ENCODE results near the gene MYBPC1.

Gene MYBPC1

DNA sequence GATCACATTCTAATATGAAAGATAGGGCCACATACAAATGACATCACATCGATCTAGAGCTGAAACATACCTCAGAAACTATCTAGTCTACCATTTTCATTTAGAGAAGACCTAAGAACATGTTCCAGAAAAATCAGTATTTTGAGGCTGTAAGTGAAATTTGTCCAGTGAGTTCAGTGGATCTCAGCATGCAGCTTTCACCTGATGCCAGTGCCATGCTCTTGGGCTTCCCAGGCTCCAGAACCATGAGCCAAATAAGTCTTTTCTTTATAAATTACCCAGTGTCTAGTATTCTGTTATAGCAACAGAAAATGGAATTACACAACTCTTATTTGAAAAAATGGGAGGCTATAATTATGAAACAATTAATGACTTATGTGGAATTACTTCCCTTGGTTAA, 111.6 kb downstream of the MYBPC1 start:
- CTCF ChIA-PET, result no interaction called here
- no peak for DNase-seq (ENCODE audit: extremely low spot score)
- TF ChIP-seq CTBP1 (IDR thresholded peaks at IDR 0.05; ENCODE audit: borderline replicate concordance), result no peak
- no peak for TF ChIP-seq FOXA1 (IDR thresholded peaks at IDR 0.05)
- no peak for TF ChIP-seq ZNF384 (IDR thresholded peaks at IDR 0.05)
- POLR2A ChIA-PET, result interaction anchor here (1.9 kb wide), 1 partner anchor 9 kb away, joined by 4 read pairs; the partner anchor contains the start of gene CHPT1

DNA sequence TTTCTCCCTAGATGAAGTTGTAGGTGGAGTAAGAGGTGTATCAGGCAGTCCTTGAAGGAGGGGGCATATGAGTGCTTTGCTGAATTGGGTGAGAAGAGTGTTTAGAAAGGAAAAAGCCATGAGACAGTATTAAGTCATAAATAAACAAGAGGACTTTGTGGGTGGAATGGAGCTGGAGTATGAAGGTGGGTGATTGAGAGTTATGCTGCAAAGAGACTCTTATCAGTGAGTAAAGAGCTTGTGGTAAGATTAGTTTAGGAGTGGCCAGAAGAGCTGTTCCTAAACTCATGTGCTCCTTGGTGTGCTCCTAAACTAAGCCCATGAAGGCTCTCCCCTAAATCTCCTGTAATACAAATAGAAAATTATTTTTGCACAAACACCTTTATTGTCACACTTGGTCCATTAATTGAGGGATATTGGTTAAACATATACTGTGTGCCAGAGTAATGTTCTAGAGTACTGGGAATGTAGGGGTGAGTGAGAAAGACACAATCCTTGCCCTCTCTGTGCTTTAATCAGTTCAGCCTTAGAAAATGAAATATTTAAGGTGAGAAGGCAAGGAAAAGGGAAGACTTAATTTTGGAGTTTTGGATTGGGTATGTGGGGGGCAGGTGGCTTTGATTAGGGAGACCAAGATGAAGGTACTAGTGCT, 112.5 kb downstream of the MYBPC1 start:
- ChIA-PET CTCF (no interaction called here), POLR2A (interaction anchor here (1.1 to 1.9 kb wide), 3 partner anchors 8 to 300 kb away, joined by 3 to 5 read pairs (median 4); partner anchors contain the start of genes ARL1 and CHPT1)
- DNase-seq (ENCODE audit: extremely low spot score), result no peak
- TF ChIP-seq CTBP1 (IDR thresholded peaks at IDR 0.05; ENCODE audit: borderline replicate concordance) (no peak), L3MBTL2 (conservative IDR thresholded peaks at IDR 0.05) (no peak), ELF4 (IDR thresholded peaks at IDR 0.05) (no peak), BHLHE40 (IDR thresholded peaks at IDR 0.05; ENCODE audit: borderline replicate concordance) (no peak), HDGF (IDR thresholded peaks at IDR 0.05; ENCODE audit: borderline replicate concordance) (no peak), ARNT (IDR thresholded peaks at IDR 0.05) (no peak), FOXK2 (IDR thresholded peaks at IDR 0.05) (no peak), TARDBP (IDR thresholded peaks at IDR 0.05) (no peak), SP1 (IDR thresholded peaks at IDR 0.05) (no peak), FOXM1 (IDR thresholded peaks at IDR 0.05; ENCODE audit: borderline replicate concordance) (no peak), LEF1 (IDR thresholded peaks at IDR 0.05; ENCODE audit: borderline replicate concordance) (no peak), FOXA1 (IDR thresholded peaks at IDR 0.05) (no peak), SUZ12 (IDR thresholded peaks at IDR 0.05) (no peak), NFRKB (IDR thresholded peaks at IDR 0.05) (no peak), ZNF384 (IDR thresholded peaks at IDR 0.05) (no peak)
- TF ChIP-seq, protein P1, sequence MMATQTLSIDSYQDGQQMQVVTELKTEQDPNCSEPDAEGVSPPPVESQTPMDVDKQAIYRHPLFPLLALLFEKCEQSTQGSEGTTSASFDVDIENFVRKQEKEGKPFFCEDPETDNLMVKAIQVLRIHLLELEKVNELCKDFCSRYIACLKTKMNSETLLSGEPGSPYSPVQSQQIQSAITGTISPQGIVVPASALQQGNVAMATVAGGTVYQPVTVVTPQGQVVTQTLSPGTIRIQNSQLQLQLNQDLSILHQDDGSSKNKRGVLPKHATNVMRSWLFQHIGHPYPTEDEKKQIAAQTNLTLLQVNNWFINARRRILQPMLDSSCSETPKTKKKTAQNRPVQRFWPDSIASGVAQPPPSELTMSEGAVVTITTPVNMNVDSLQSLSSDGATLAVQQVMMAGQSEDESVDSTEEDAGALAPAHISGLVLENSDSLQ (IDR thresholded peaks at IDR 0.05), result no peak

DNA sequence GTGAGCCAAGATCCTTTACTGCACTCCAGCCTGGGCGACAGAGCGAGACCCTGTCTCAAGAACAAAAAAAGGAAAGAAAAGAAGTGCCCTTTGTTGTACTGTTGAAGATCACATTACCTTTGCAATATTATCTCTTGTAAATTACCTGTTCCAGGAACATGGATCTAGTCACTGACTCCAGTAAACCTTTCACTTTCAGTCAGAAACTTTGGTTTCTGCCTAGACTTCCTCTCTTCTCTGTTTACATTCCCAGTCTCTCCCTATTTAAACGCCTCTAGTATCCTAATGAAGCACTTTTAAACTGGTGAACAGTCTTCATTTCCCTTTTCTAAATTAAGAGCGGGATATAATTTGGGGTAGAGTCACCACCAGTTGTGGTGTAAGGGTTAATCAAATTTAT, 115.5 kb downstream of the MYBPC1 start:
- DNase-seq (ENCODE audit: extremely low spot score), result no peak
- ChIA-PET POLR2A (no interaction called here), CTCF (no interaction called here)
- TF ChIP-seq CTBP1 (IDR thresholded peaks at IDR 0.05; ENCODE audit: borderline replicate concordance) (no peak), ELF4 (IDR thresholded peaks at IDR 0.05) (no peak), ARNT (IDR thresholded peaks at IDR 0.05) (no peak), BHLHE40 (IDR thresholded peaks at IDR 0.05; ENCODE audit: borderline replicate concordance) (no peak)
- TF ChIP-seq, protein P1 (IDR thresholded peaks at IDR 0.05), result no peak

DNA sequence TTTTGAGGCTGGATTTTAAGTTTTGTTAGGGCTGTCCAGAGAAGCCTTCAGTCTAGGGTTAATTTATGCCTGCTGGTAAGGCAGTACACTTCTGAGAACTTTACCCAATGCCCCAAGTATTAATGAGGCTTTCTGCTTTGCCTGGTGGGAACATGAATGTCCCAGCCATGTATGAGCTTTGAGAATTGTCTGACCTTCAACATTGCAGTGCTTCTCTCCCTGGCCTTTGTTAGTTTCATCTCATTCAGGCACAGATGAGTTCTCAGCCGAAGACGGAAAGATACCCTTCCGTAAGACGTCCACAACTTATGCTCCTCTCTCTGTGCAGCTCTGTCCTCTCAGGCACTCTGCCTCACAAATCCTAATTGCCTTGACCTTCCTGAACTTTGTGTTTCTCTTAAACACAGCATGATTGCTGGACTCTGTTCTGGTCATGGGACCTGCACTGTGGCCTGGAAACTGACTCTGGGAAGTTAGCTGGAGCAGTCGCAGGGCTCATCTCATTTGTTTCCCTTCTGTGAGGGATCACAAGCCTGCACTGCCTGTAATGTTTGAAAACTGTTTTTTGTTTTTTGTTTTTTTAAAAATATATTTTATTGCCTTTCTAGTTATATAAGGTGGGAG, 118.4 kb downstream of the MYBPC1 start:
- no peak for TF ChIP-seq NFRKB (IDR thresholded peaks at IDR 0.05)
- no peak for TF ChIP-seq ZNF384 (IDR thresholded peaks at IDR 0.05)
- DNase-seq (ENCODE audit: extremely low spot score), result no peak
- CTCF ChIA-PET, result no interaction called here
- POLR2A ChIA-PET, result no interaction called here

DNA sequence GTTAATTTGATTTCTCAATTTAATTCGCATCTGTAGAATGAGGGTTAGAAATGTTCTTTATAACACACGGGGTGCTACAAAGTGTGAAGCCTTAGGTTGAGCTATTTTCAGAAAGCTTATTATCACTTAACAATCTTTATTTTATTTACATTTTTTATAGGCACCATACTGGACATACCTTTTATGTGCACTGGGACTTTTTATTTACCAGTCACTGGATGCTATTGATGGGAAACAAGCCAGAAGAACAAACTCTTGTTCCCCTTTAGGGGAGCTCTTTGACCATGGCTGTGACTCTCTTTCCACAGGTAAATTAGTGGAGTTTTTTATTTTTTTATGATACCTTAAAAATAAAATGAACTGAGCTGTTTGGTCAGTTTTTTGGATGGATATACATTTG, 119.2 kb downstream of the MYBPC1 start:
- POLR2A ChIA-PET, result interaction anchor here (1.0 kb wide), 1 partner anchor 17 kb away, joined by 3 read pairs; the partner anchor contains the start of gene CHPT1
- TF ChIP-seq FOXM1 (IDR thresholded peaks at IDR 0.05; ENCODE audit: borderline replicate concordance), result no peak
- no peak for TF ChIP-seq TARDBP (IDR thresholded peaks at IDR 0.05)
- TF ChIP-seq BHLHE40 (IDR thresholded peaks at IDR 0.05; ENCODE audit: borderline replicate concordance), result no peak
- TF ChIP-seq HDGF (IDR thresholded peaks at IDR 0.05; ENCODE audit: borderline replicate concordance), result no peak
- no peak for TF ChIP-seq LEF1 (IDR thresholded peaks at IDR 0.05; ENCODE audit: borderline replicate concordance)
- TF ChIP-seq ARNT (IDR thresholded peaks at IDR 0.05), result no peak
- TF ChIP-seq FOXK2 (IDR thresholded peaks at IDR 0.05), result no peak
- no peak for TF ChIP-seq L3MBTL2 (conservative IDR thresholded peaks at IDR 0.05)
- TF ChIP-seq ELF4 (IDR thresholded peaks at IDR 0.05), result no peak
- no peak for TF ChIP-seq CTBP1 (IDR thresholded peaks at IDR 0.05; ENCODE audit: borderline replicate concordance)
- TF ChIP-seq SUZ12 (IDR thresholded peaks at IDR 0.05), result no peak
- TF ChIP-seq FOXA1 (IDR thresholded peaks at IDR 0.05), result no peak
- TF ChIP-seq NFRKB (IDR thresholded peaks at IDR 0.05), result no peak

DNA sequence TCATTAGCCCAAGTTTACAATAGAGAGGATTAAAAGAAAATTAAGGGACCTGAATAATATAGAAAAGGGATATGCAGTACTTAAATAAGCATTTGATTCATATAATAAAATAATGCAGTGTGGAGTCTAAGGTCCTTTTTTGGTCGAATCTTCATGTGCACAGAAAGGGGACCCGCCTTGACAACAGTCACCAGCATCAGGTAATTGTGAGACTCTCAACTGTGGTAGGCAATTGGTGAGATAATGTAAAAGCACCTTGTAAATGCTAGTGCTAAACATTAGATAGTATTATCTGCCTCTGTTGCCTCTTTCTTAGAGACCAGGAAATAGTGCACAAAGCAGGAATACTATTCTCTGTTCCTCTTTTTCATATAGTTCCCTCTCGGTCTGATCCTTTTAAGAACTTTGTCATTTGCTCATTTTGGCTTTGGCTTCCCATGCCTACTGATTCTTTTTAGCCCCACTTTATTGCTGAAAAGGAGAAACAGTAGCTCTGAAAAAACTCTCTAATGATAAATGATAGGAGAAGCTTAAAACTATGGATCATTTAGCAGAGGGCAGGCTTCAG, 120.2 kb downstream of the MYBPC1 start:
- DNase-seq (ENCODE audit: extremely low spot score), result no peak
- POLR2A ChIA-PET, result interaction anchor here (0.7 to 1.0 kb wide), 2 partner anchors 9 to 18 kb away, joined by 3 read pairs; partner anchors contain the start of gene CHPT1
- CTCF ChIA-PET, result no interaction called here
- TF ChIP-seq SP1 (IDR thresholded peaks at IDR 0.05) (no peak), L3MBTL2 (conservative IDR thresholded peaks at IDR 0.05) (no peak), ZNF384 (IDR thresholded peaks at IDR 0.05) (no peak)

More for the DNA sequence above, 119.2 kb downstream of the MYBPC1 start:
- CTCF ChIA-PET, result no interaction called here
- DNase-seq (ENCODE audit: extremely low spot score), result no peak

DNA sequence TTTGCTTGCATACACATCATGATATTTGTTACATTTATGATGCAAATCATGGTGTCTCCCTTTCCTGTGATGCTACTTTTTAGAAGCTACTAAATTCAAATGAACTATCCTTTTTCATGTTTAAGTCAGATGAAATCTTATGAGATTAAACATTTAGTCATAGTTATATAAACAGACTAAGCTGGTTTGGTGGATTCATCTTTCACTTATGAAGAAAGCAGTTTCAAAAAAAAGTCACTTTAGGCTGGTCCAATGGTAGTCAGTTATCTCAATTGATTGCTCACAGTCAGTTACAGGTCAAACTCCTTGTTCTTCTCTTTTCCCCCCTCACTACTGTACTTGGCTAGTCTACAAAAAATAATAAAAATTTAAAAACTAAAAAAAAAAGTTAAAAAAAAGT, 124.8 kb downstream of the MYBPC1 start:
- CTCF ChIA-PET, result no interaction called here
- DNase-seq (ENCODE audit: extremely low spot score), result no peak

More for the DNA sequence above, 124.8 kb downstream of the MYBPC1 start:
- TF ChIP-seq SP1 (IDR thresholded peaks at IDR 0.05), result no peak
- no peak for TF ChIP-seq FOXA1 (IDR thresholded peaks at IDR 0.05)
- TF ChIP-seq ELF4 (IDR thresholded peaks at IDR 0.05), result no peak
- TF ChIP-seq ZNF384 (IDR thresholded peaks at IDR 0.05), result no peak
- TF ChIP-seq FOXM1 (IDR thresholded peaks at IDR 0.05; ENCODE audit: borderline replicate concordance), result no peak
- no peak for TF ChIP-seq TARDBP (IDR thresholded peaks at IDR 0.05)
- TF ChIP-seq FOXK2 (IDR thresholded peaks at IDR 0.05), result no peak
- POLR2A ChIA-PET, result no interaction called here

Measured in HEK293T (cell line).